HG02798 (cell line): ENCODE results near the gene C8A.

Source experiments
- ATAC-seq: cut with Tn5 transposase; IDR thresholded peaks from one replicate; pipeline ENCODE4 v1.9.1; 2021; ENCODE audit warnings: mild to moderate bottlenecking; ENCODE audit not compliant: unreplicated experiment, poor library complexity

C8A gene

GRCh38 chr1:56836359-56836758, 18.2 kb upstream of the C8A start:
- ATAC-seq = no peak

- ATAC-seq = no peak
Observed at GRCh38 chr1:56837244-56837939, 17.2 kb upstream of the C8A start.

GRCh38 chr1:56838759-56839158, 15.8 kb upstream of the C8A start:
- ATAC-seq = no peak

GRCh38 chr1:56843544-56843943, 11.1 kb upstream of the C8A start:
- ATAC-seq = no peak

- no peak for ATAC-seq
Observed at GRCh38 chr1:56844545-56845136, 10.0 kb upstream of the C8A start.

GRCh38 chr1:56845343-56845742, 9.3 kb upstream of the C8A start:
- ATAC-seq = no peak

- no peak for ATAC-seq
Observed at GRCh38 chr1:56849750-56850149, 4.8 kb upstream of the C8A start.

GRCh38 chr1:56850411-56850810, 4.2 kb upstream of the C8A start:
- ATAC-seq = no peak

- ATAC-seq = no peak
Observed at GRCh38 chr1:56850922-56851321, 3.7 kb upstream of the C8A start.

- ATAC-seq = no peak
Observed at GRCh38 chr1:56852476-56852875, 2.1 kb upstream of the C8A start.

GRCh38 chr1:56855190-56855589, 593 bp downstream of the C8A start:
- ATAC-seq = no peak

- ATAC-seq = no peak
Observed at GRCh38 chr1:56856186-56856585, 1.6 kb downstream of the C8A start.

- no peak for ATAC-seq
Observed at GRCh38 chr1:56859287-56859686, 4.7 kb downstream of the C8A start.

- no peak for ATAC-seq
Observed at GRCh38 chr1:56863265-56863992, 8.8 kb downstream of the C8A start.

GRCh38 chr1:56864430-56864829, 9.8 kb downstream of the C8A start:
- no peak for ATAC-seq

- no peak for ATAC-seq
Observed at GRCh38 chr1:56866656-56867055, 12.1 kb downstream of the C8A start.

- no peak for ATAC-seq
Observed at GRCh38 chr1:56867491-56867890, 12.9 kb downstream of the C8A start.

- no peak for ATAC-seq
Observed at GRCh38 chr1:56868761-56869160, 14.2 kb downstream of the C8A start.

GRCh38 chr1:56872597-56872996, 18.0 kb downstream of the C8A start:
- ATAC-seq = no peak

- no peak for ATAC-seq
Observed at GRCh38 chr1:56873213-56873612, 18.6 kb downstream of the C8A start.

- ATAC-seq = no peak
Observed at GRCh38 chr1:56874689-56875088, 20.1 kb downstream of the C8A start.

- no peak for ATAC-seq
Observed at GRCh38 chr1:56877973-56878372, 23.4 kb downstream of the C8A start.
